Ectodermal cell (in vitro differentiated cells): ENCODE results near the gene OR10A3. TPM values are rescaled to one million over a fixed set of nuclear protein-coding genes. Genes with fewer than 3 reads are reported as not detected.
"Not testable (repeated sequence)": the region's sequence is repeated elsewhere in the genome, so short reads cannot be mapped to it uniquely, and the experiment has no call there.

ENCODE experiments used
- H3K27ac ChIP-seq: 2 replicates; pipeline ENCODE4 v1.7.0; 2013; ENCODE audit warnings: mild to moderate bottlenecking, low read depth, low read length; ENCODE audit not compliant: insufficient read depth, poor library complexity, severe bottlenecking
- H3K27me3 ChIP-seq: 2 replicates; pipeline ENCODE4 v1.7.0; 2013; ENCODE audit warnings: mild to moderate bottlenecking, low read length; ENCODE audit not compliant: insufficient read depth, control insufficient read depth, poor library complexity, severe bottlenecking
- H3K36me3 ChIP-seq: one replicate; pipeline ENCODE4 v1.7.0; 2013; ENCODE audit warnings: low read length; ENCODE audit not compliant: control insufficient read depth, insufficient read depth
- H3K4me1 ChIP-seq: one replicate; pipeline ENCODE4 v1.7.0; 2013; ENCODE audit warnings: low read length; ENCODE audit not compliant: control insufficient read depth, insufficient read depth
- H3K4me3 ChIP-seq: 2 replicates; pipeline ENCODE4 v1.7.0; 2013; ENCODE audit warnings: low read depth, low read length, control low read depth; ENCODE audit not compliant: insufficient read depth
- H3K9me3 ChIP-seq: 2 replicates; pipeline ENCODE4 v1.7.0; 2013; ENCODE audit warnings: mild to moderate bottlenecking, low read length, moderate library complexity; ENCODE audit not compliant: control insufficient read depth
- WGBS, 2 experiments: methylation state at CpG; one replicate each; pipeline ENCODE4 v1.1.7; 2013; ENCODE audit warnings: missing lambda C conversion rate in 2 of 2; 5-methylcytosine and 5-hydroxymethylcytosine counted together
- polyA plus RNA-seq, 4 experiments: library from polyadenylated mRNA; stranded (reverse); fragments of 50-300 nt; gene quantifications; one replicate each; pipeline ENCODE4 v1.2.3, GENCODE V29; 2013

The OR10A3 gene, protein sequence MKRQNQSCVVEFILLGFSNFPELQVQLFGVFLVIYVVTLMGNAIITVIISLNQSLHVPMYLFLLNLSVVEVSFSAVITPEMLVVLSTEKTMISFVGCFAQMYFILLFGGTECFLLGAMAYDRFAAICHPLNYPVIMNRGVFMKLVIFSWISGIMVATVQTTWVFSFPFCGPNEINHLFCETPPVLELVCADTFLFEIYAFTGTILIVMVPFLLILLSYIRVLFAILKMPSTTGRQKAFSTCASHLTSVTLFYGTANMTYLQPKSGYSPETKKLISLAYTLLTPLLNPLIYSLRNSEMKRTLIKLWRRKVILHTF
- polyA plus RNA-seq (2013, experiment 1 of 4) = not detected
- not detected for polyA plus RNA-seq (2013, experiment 2 of 4)
- not detected for polyA plus RNA-seq (2013, experiment 3 of 4)
- not detected for polyA plus RNA-seq (2013, experiment 4 of 4)

DNA sequence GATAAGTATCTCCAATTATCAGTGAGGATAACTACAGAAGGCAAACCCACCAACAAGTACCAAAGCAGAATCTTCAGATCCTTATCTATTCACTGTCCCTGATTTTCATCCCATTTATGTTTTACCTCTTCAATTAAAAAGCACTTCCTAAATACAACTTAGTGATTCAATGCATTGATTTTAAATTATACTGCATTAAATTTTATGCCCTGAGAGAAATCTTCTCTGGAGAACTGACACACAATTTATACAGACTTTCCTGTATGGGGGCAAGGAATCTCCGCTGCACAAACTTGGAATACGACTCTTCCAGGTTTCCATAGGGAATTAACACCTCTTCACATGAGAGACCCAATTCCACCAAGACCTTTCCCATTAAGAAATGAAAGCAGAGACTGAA lies at the start of gene OR10A3:
Gene OR10A3 (minus strand): TSS at position 101 of the 400 bp plus-strand sequence. CDS start 2,188 bp downstream, outside the sequence.
- H3K27me3 ChIP-seq = no peaks in the 10 kb centered on the region
- H3K27ac ChIP-seq = no peak within 1 kb of the TSS
- no peaks in the 10 kb centered on the region for H3K36me3 ChIP-seq
- no peak within 1 kb of the TSS for H3K4me3 ChIP-seq
- no peaks in the 10 kb centered on the region for H3K4me1 ChIP-seq
- WGBS, 2 experiments = 92 to 98% methylated on average over 2 of the region's 2 CpGs
- H3K9me3 ChIP-seq = peaks cover 2% of the 10 kb centered on the region

DNA sequence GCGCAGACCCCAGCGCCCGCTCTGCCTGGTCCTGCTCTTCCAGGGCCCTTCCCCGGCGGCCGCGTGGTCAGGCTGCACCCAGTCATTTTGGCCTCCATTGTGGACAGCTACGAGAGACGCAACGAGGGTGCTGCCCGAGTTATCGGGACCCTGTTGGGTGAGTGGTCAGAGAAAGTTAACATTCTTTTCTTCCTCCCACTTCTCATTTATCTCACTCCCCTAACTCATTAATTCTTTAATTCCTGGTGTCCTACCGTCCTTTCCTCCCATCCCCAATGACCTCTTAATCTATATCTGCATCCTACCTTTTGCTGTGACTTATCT lies 46.0 kb upstream of the OR10A3 start:
- WGBS, 2 experiments = 0 to 1% methylated on average over 5 to 6 of the region's 13 CpGs
- peaks cover 13% of the 10 kb centered on the region for H3K36me3 ChIP-seq
- H3K4me3 ChIP-seq = peak overlapping the region; percentile 82
- not testable (repeated sequence) for H3K27ac ChIP-seq, H3K9me3 ChIP-seq, H3K27me3 ChIP-seq
- peaks cover 14% of the 10 kb centered on the region for H3K4me1 ChIP-seq

DNA sequence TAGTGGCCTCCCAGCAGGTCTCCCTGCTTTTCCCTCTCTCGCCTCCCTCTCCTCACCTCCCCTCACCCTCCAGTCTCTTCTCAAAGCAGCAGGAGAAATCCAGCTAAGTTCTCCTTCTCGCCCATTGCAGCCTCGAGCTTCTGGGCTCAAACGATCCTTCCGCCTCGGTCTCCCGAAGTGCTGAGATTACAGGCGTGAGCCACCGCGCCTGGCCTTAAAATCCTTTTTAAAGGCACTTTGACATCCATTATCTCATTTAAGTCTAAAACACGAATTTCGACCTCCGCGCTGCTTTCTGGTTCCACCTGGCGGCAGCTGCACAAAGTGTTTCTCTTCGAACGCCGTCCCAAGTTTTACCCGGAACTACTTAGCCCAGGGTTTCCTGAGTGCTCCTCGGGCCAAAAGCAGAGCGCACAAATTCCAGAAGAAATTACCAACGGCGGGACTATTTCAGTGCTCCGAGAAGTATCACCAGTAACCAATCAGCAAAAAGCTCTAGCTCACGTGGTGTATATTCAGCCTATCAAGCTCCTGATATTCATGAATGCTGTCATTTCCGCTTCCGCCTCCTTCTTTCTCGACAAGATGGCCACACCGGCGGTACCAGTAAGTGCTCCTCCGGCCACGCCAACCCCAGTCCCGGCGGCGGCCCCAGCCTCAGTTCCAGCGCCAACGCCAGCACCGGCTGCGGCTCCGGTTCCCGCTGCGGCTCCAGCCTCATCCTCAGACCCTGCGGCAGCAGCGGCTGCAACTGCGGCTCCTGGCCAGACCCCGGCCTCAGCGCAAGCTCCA lies 45.5 kb upstream of the OR10A3 start, which contains the start of gene EIF3F:
Gene EIF3F (plus strand): TSS at position 570 of the 792 bp plus-strand sequence. CDS start 16 bp downstream, at position 586.
- Histone ChIP-seq H3K9me3 (no peaks in the 10 kb centered on the region), H3K4me3 (peak within 1 kb of the TSS; percentile 82), H3K27ac (peak within 1 kb of the TSS; percentile 33), H3K36me3 (peaks cover 9% of the 10 kb centered on the region), H3K4me1 (peaks cover 14% of the 10 kb centered on the region), H3K27me3 (no peaks in the 10 kb centered on the region)
- WGBS, 2 experiments = 1 to 2% methylated on average over 46 to 47 of the region's 47 CpGs

DNA sequence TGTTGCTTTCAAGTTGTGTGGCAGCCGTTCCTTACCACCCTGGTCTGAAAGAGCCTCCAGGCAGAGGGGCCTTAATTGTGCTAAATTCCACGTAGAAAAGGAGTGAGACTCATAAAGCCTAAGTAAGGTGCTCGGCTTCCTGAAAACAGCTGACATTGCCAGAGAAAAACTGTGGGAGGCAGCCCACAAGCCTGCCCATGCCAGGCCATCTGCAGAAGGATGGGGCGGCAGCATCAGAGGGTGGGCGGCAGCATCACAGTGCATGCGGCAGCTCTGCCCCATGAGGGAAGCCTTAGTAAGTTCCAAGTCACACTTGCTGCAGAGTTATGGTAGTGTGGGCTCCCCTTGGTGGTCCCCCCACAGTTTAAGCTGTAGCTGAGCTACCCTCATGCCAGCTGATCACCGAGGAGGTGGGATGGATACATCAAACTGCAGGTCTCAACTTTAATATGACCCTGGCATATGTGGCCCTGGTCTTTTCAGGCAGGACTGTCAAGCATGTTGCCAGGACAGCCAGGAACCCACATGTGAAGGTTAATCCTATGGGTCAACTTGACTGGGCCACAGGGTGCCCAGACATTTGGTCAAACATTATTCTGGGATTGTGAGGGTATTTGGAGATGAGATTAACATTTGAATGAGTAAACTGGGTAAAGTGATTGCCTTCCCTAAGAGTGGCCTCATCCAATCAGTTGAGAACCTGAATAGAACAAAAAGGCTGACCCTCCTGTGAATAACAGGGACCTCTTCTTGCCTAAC lies 42.5 kb upstream of the OR10A3 start:
- Histone ChIP-seq H3K4me3 (no peak overlapping the region), H3K27me3 (no peaks in the 10 kb centered on the region), H3K4me1 (peaks cover 14% of the 10 kb centered on the region), H3K36me3 (no peaks in the 10 kb centered on the region), H3K27ac (no peak overlapping the region), H3K9me3 (no peaks in the 10 kb centered on the region)
- WGBS, 2 experiments = 81% methylated on average over 7 of the region's 7 CpGs

DNA sequence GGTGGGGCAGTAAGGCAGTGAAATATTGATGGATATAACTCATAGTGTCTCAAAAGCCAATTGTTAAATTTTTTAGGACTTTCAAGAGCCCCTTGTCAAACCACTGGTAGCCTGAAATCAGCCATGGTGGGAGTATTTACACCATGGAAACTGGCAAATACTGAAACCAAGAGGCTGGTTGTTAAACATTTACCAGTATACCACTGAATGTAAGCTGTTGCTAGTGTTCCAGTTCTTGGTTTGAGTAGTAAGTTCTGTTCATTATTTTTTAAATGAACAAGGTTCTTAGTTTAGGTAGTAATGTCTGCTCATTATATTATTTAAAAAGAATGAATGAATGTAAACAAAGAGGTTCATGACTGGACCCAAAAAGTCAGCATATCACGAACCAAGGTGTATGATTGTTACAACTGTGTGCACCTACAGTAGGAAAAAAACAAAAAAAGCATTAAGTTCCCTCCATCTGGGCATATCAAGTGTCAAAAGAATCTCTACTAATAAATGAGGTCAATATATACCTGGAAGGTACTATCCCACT lies 41.1 kb upstream of the OR10A3 start:
- peaks cover 4% of the 10 kb centered on the region for H3K4me1 ChIP-seq
- 90 to 100% methylated on average over 1 of the region's 1 CpG for WGBS, 2 experiments
- H3K27ac ChIP-seq = no peak overlapping the region
- no peaks in the 10 kb centered on the region for H3K27me3 ChIP-seq
- H3K9me3 ChIP-seq = no peaks in the 10 kb centered on the region
- no peak overlapping the region for H3K4me3 ChIP-seq
- no peaks in the 10 kb centered on the region for H3K36me3 ChIP-seq

DNA sequence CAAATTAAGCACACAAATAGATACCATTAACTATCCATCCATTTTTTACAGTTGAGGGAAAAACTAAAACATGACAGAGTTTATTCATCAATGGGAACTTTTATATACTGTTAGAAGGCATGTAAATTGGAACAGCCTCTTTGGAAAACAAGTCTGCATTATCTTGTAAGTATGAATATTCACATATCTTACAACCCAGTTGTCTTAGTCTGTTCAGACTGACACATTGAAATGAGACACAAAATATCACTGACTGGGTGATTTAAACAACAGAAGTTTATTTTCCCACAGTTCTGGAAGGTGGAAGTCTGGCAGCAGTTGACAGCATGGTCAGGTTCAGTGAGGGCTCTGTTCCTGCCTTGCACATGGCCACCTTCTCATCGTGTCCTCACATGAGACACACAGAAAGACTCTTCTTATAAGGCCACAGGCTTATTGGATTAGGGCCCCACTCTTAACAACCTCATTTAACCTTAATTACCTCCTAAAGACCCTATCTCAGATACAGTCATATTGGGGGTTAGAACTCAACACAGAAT lies 40.2 kb upstream of the OR10A3 start:
- WGBS, 2 experiments = 91 to 97% methylated on average over 1 of the region's 1 CpG
- peaks cover 4% of the 10 kb centered on the region for H3K4me1 ChIP-seq
- no peak overlapping the region for H3K27ac ChIP-seq
- no peaks in the 10 kb centered on the region for H3K36me3 ChIP-seq
- no peaks in the 10 kb centered on the region for H3K27me3 ChIP-seq
- no peaks in the 10 kb centered on the region for H3K9me3 ChIP-seq
- H3K4me3 ChIP-seq = no peak overlapping the region

DNA sequence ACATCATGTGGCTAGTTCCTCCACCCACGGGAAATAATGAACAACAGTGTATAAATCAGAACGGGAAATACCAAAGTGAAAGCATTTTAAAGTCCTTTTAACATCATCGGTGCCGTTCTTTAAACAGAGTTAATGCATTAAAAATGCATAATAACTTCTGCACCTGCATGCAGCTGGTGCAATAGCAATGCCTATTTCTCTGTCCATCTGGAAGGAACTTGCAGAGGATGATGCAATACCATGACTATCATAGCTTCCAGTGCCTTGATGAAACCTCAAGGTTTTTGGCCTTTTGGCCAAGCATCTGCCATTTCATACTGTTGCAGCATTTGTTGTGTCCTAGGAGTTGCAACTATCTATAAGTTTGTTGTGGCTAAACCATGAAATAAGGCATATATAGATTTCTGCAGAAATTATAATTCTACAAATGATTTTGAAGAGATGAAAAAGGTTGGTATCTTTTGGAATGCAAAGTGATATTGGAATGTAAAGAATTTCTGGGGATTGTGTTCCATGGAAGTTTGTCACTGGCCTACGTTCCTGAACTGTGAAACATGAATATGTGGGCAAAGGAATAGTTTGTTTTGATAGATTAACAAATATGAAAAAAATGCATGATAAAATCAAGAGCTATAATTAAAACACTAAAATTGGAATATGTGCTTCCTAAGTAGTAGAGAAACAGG lies 35.9 kb upstream of the OR10A3 start:
- Histone ChIP-seq H3K27ac (no peak overlapping the region), H3K27me3 (no peaks in the 10 kb centered on the region), H3K9me3 (no peaks in the 10 kb centered on the region), H3K36me3 (no peaks in the 10 kb centered on the region), H3K4me3 (no peak overlapping the region), H3K4me1 (peaks cover 3% of the 10 kb centered on the region)
- 92 to 93% methylated on average over 5 of the region's 5 CpGs for WGBS, 2 experiments

DNA sequence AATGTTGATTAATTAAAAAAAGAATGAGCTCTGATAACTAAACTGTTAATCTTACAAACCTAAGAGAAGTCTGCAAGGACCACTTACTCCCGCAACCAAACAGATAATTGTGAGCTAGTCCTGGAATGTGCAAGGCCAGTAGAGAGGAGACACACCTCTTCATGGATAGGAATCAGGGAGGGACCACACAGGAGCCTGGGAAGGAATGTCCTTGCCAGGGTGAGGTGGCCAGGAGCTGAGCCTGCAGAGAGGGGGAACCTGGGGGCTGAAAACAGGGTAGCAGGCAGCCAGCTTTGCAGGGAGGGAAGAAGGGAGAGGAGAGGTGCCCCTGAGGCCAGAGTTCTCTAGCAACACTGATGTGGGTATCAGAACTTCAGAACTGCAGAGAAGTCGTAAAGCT lies 33.2 kb upstream of the OR10A3 start:
- H3K27me3 ChIP-seq = no peaks in the 10 kb centered on the region
- no peaks in the 10 kb centered on the region for H3K36me3 ChIP-seq
- peaks cover 3% of the 10 kb centered on the region for H3K4me1 ChIP-seq
- H3K4me3 ChIP-seq = no peak overlapping the region
- no peak overlapping the region for H3K27ac ChIP-seq
- no peaks in the 10 kb centered on the region for H3K9me3 ChIP-seq
- WGBS, 2 experiments = 91 to 96% methylated on average over 2 of the region's 2 CpGs

DNA sequence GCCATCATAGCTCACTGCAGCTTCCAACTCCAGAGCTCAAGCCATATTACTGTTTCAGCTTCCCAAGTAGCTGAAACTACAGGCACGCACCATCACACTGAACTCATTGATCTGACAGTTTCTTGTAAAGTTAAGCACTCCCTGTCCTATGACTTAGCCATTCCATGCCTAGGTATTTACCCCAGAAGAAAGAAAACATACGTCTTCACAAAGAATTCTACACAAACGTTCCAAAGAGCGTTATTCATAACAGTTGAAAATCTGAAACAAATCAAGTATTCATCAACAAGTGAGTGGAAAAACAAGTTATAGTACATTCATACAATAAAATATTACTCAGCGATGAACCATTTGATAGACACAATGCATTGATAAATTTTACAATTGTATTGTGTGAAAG lies 31.5 kb upstream of the OR10A3 start:
- Histone ChIP-seq H3K9me3 (no peaks in the 10 kb centered on the region), H3K4me1 (peaks cover 3% of the 10 kb centered on the region), H3K36me3 (no peaks in the 10 kb centered on the region), H3K4me3 (no peak overlapping the region), H3K27me3 (no peaks in the 10 kb centered on the region), H3K27ac (no peak overlapping the region)
- WGBS, 2 experiments = 94 to 97% methylated on average over 4 to 5 of the region's 5 CpGs
